ENCODE measurements around the gene POU2F2.
A peak's percentile ranks its signal among the peaks of the same experiment; 100 is the strongest.

POU2F2 gene

GRCh38 chr19:42126574-42126973 is 5.7 kb downstream of the POU2F2 start:
- FAIRE-seq (no peak), DNase-seq (ENCODE audit: low spot score) (no peak)

DNA sequence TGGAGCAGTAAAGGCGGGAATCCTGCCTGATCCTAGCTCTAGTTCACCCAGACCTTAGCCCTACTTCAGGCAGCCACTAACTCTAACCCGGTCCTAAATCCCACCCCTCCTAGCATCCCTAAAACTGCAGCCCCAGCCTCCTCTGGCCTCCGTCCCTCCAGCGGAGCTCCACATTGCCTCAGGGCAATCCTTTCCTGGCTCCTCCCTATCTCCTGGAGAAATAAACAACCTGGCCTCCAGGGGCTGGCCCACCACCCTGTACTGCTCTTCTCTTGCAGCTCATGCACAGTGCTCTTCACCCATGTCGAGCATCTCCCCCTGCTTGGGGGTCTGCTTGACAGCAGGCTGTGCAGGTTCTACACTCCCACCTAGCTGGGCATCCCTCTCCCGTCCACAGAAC is 6.7 kb downstream of the POU2F2 start:
- FAIRE-seq (no peak), DNase-seq (ENCODE audit: low spot score) (no peak)

DNA sequence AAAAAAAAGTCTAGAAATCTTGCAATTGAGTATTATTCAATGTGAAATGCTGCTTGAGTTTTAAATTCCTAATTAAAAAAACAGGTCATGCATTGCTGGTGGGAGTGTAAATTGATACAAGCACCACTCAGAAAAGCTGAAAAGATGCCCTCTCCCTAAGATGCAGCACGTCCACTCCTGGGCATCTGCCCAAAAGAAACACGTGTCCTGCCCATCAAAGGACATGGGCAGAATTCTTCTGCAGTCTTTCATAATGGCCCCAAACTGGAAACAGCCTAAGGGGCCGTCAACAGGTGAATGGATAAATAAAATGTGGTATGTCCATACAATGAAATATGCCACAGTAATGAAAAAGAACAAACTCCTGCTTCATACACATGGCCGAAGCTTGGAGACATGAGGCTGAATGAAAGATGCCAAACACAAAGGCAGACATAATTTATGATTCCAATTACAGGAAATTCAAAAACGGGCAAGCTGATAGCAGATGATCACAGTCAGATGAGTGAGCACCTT is 7.8 kb downstream of the POU2F2 start:
- DNase-seq (ENCODE audit: low spot score) (no peak), FAIRE-seq (no peak)

DNA sequence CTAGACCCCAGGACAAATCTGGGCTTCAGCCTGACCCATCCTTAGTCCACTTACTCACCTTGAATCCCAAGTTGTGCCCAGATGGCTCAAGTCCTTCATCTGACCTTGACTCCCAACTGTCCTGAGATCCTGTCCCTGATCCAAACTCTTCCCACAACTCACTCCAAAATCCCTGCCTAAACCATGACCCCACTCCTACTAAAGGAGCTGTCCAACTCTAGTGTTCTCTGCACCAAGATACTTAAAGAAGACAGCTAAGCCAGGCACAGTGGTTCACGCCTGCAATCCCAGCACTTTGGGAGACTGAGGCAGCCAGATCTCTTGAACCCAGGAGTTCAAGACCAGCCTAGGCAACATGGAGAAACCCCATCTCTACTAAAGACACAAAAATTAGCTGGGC is 8.5 kb downstream of the POU2F2 start:
- DNase-seq (ENCODE audit: low spot score) (no peak), FAIRE-seq (no peak)

DNA sequence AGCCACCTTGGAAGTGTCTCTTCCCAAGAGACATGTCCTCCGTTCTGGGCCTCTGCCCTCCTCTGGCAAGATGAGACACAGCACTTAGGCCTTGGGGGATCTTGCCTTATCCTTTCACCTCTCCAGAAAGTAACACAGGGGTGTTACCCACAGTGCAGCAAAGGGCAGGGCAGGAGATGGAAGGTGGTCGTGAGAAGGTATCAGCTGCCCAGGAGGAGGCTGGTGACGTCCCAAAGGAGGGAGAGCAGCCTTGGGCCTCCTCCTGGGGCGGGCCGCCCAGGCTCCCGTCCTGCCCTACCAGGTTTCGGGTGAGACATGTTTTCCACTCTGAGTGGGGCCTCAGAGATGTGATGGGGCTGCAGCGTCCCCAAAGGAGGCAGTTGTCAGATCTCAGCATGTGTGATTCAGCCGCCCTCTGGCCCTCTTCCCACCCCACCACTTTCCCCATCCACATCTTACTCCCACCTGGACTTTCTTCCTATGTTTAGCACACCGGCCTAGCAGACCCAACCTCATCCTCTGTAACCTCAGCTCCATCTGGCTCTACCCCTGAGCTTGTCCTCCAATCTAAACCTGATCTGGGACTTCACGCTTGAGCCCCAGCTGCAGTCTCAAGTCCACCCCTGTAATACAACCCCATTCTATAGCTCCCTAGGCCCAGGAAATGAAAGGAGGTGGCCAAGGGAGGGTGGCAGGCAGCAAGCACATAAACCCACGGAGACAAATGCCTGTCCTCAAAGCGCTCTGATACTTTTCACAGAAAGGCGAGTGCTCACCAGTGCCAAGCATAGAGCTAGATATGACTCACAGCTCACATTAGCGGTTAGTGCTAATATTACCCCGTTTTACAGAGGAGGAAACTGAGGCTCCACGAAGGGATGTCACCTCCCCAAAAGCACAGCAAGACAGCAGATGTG is 9.3 kb downstream of the POU2F2 start:
- DNase-seq (ENCODE audit: low spot score) = no peak
- no peak for FAIRE-seq

DNA sequence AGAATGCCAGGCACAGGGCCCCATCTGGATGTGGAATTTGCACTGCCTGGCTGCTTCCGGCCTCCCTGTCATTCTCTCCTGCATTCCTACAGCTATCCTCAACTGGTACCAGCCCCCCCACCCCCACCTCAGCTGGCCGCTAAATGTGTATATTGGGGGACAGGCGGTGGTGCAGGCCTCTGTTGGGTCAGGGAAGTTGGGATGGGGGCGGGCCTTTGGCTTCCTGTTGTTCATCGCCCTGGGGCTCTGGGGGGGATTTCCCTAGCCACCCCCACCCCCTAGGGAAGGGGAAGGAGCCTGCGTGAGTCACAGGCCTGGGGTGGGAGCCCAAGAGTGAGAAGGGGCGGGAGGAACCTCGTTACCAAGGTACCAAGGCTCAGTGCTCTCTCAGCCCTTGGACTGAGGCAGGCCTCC is 10.6 kb downstream of the POU2F2 start:
- no peak for FAIRE-seq
- peak; percentile 79 for DNase-seq (ENCODE audit: low spot score)

GRCh38 chr19:42121036-42121621 is 11.1 kb downstream of the POU2F2 start:
- FAIRE-seq = no peak
- no peak for DNase-seq (ENCODE audit: low spot score)

DNA sequence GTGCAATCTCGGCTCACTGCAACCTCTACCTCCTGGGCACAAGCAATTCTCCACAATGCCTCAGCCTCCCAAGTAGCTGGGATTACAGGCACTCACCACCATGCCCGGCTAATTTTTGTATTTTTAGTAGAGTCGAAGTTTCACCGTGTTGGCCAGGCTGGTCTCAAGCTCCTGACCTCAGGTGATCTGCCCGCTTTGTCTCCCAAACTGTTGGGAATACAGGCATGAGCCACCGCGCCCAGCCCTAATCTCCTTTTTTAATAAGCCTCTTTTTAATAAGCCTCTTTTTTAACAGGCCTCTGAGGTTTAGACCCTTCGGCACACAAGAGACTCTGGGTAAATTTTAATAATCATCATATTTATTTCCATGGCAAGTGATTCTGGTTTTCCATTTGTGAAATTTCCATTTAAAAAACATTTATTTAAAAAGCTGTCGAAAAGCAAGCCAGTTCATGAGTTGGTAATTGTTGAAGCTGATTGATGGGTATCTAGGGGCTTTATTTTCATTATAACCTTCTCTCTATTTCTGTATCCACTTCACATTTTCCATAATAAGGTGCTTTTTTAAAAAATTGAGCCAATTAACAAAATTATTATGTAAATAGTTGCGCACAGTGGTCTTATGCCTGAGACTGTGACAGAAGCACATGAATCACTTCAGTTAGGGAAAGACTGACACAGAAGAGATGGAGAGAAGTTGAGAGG is 11.8 kb downstream of the POU2F2 start:
- DNase-seq (ENCODE audit: low spot score) (no peak), FAIRE-seq (no peak)

- DNase-seq (ENCODE audit: low spot score) = no peak
- FAIRE-seq = no peak
Observed at GRCh38 chr19:42117076-42117475, 15.2 kb downstream of the POU2F2 start.

DNA sequence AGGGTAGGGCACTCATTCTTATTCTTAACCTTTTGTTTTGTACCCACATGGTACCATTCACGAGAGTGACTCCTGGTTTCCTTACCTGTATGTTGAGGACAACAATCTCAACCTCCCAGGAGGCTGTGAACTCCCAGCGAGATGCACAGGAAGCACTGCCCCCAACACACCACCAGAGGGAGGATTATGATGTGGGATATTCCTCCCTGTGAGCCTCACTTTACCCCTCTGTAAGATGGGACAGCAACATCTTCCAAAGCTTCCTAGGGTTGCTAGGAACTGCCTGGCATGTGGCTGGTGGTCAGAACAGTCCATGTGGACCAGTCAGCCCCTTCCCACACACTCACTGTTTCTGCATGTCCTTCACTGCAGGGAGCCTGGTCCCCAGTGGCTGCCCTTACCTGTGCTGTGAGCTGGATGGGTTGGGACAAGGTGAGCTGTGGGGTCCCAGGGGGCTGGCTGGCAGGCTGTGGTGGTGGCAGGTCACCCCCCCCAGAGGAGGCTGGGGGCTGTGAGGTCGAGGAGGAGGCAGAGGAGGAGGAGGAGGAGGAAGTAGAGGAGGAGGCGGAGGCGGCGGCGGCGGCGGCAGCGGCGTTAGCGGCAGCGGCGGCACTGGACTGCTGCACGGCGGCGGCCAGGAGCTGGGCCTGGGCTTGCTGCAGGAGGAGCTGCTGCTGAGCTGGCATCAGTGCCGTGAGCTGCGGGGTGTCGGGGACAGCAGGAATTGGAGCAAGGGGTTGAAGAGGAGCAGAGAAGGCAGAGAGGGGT is 15.8 kb downstream of the POU2F2 start:
- FAIRE-seq (no peak), DNase-seq (ENCODE audit: low spot score) (no peak)

DNA sequence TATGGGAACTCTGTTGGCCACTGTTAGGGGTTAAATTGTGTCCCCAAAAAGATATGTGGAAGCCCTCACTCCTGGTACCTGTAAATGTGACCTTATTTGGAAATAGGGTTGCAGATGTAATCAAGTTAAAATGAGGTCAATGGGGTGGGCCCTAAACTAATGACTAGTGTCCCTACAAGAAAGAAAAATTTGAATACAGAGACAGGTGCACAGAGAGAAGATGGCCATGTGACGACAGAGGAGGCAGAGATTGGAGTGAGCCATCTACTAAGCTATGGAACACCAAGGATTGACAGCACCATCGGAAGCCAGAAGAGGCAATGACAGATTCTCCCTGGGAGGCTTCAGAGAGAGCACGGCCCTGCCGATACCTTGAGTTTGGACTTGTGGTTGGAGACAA is 16.5 kb downstream of the POU2F2 start:
- no peak for DNase-seq (ENCODE audit: low spot score)
- no peak for FAIRE-seq

DNA sequence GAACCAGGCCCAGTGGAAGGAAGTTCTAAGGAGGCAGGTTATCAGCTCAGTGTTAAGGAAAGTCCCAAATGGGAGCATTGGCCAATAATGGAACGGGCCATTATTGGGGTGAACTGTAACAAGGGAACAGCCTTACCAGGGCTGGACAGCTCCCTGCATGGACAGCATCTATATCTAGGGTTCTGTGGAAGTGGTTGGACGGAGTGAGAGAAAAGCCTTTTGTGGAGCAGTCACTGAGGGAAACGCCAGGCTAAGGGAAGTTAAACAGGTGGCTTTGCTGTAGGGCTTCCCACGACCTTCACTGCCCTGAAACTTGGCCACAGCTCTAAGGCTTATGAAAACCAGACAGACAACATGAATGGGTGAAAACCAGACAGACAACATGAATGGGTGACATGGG is 17.0 kb downstream of the POU2F2 start:
- DNase-seq (ENCODE audit: low spot score) (no peak), FAIRE-seq (peak; percentile 9)

DNA sequence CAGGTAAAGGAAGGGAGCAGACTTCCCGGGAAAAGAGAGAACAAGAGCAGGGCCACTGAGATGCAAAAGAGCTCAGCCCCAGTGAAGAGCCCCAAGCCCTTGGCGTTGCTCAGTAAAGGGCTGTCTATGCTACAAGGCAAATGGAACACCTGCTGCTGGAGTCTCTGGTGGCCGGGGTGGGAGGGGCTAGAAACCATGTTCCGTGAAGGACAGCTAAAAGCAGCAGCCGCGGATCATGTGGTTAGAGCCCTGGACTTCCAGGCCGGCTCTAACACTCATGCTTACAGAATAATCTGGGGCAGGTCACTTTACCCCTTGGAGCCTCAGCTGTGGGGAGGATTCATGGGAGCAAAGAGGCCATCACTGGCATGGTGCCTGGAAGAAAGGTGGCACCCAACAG is 17.8 kb downstream of the POU2F2 start:
- DNase-seq (ENCODE audit: low spot score) (no peak), FAIRE-seq (no peak)

- DNase-seq (ENCODE audit: low spot score) (peak; percentile 87), FAIRE-seq (peak; percentile 88)
Observed at GRCh38 chr19:42113641-42114348, 18.5 kb downstream of the POU2F2 start.

- FAIRE-seq (no peak), DNase-seq (ENCODE audit: low spot score) (no peak)
Observed at GRCh38 chr19:42111811-42112210, 20.4 kb downstream of the POU2F2 start.

DNA sequence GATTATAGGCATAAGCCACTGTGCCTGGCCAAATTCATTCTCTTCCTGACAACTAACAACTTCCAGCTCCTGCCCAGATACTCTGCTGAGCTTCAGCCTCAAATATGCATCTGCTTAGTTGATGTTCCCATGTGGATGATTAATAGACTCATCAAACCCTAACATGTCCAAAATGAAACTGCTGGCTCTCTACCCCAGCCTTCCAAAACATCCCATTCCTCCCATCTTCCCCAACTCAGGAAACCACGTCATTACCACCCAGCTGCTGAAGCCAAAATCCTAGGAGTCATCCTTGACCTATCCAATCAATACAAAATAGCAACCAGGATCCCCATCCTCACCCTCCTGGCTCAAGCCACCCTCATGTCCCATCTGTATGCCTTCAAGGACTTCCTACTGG is 20.9 kb downstream of the POU2F2 start:
- DNase-seq (ENCODE audit: low spot score) = no peak
- FAIRE-seq = no peak

DNA sequence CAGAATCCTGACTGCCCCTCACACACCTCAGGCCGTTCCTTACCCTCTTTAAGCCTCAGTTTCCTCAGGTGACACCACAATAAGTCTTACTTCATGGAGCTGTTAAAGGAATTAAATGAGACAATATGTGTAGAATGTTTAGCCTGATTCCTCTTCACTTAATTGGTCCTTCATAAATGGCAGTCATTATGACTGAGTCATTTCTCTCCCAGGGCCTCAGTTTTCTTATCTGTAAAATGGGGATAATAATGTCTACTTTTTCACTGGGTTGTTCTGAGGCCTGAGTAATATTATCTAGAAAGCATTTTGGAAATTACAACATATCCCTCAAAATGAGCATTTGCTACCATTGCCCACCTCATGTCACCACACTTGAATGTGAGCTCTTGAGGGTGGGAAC is 21.6 kb downstream of the POU2F2 start:
- FAIRE-seq (no peak), DNase-seq (ENCODE audit: low spot score) (no peak)

- no peak for DNase-seq (ENCODE audit: low spot score)
Observed at GRCh38 chr19:42109896-42110295, 22.4 kb downstream of the POU2F2 start.

DNA sequence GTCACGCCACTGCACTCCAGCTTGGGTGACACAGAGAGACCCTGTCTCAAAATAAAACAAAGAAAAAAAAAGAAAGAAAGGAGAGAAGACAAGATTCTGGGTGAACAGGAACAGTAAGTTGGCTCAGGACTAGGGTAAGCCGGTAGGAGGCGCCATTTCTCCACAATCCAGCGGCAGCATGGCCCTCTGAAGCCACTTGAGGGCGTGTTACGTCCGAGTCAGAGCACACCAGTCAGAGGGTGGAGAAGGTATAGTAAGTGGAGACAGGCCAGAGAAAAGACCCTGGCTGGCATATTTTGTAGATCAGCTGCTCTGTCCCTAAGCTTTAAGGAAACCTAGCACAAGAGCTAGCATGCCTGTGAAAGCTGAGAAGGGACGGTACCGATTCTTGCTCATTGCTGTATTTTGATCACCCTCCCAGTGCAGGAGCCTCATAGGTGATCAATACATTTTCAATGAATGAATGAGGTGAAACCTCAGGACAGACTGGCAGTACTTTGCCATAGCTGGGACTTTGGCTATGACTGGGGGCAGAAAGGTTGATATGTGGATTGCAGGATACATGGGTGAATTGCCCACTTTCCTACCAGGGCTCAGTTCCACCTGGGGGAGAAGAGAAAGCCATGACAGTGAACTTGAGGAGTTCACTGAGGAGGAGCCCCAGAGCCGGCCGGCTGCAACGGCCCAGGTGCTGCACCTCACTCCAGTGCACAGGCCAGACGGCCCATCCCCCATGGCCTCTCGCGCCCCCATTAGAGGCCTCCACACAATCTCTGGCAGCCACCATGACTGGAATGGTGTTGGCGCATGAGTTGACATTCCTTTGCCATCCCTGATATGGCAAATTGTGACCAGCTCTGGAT is 23.5 kb downstream of the POU2F2 start:
- peak; percentile 83 for DNase-seq (ENCODE audit: low spot score)
- FAIRE-seq = no peak

More at GRCh38 chr19:42109896-42110295, 22.4 kb downstream of the POU2F2 start:
- no peak for FAIRE-seq

DNA sequence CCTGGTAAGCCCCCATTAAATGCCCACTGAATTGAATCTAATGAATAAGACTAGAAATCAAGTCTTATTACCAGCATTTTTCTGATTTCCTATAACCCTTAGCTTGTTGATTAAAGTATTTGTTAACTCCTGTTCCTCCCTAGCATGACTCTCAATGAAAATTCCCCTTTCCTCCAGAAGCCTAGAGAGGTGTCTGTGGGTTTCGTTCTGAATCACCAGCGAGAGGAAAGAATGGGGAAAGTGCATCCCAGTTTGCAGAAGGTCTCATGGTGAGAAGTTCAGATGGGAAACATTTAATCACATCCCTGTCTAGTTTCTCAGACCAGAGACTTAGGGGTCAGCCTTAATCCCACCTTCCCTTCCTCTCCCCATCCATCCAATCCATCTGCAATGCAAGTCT is 26.9 kb downstream of the POU2F2 start:
- FAIRE-seq (no peak), DNase-seq (ENCODE audit: low spot score) (no peak)

Data from urothelium cell line (cell line).